Fibroblast of lung (primary cell): ENCODE data around the gene ARHGEF39. TPM values are rescaled to one million over a fixed set of nuclear protein-coding genes. Genes with fewer than 3 reads are reported as not detected.

Experiments used
- DNase-seq, 2 donors: peaks; one replicate each; pipeline versions ENCODE4 v3.0.0 to v3.0.0-alpha.2; 2010; ENCODE audit warnings: low read depth in 2 of 2
- H2AFZ ChIP-seq: 2 replicates; pipeline ENCODE4 v1.5.1; 2012; ENCODE audit warnings: low read length, control low read depth, inconsistent platforms
- H3K27ac ChIP-seq: 2 replicates; pipeline ENCODE4 v1.5.1; 2011; ENCODE audit warnings: low read length, control low read depth; ENCODE audit not compliant: insufficient read depth
- H3K27me3 ChIP-seq: 2 replicates; pipeline ENCODE4 v1.5.1; 2011; ENCODE audit warnings: mild to moderate bottlenecking, low read length; ENCODE audit not compliant: control insufficient read depth, insufficient read depth
- H3K36me3 ChIP-seq: 2 replicates; pipeline ENCODE4 v1.5.1; 2011; ENCODE audit warnings: low read length; ENCODE audit not compliant: control insufficient read depth, insufficient read depth
- H3K4me1 ChIP-seq: 2 replicates; pipeline ENCODE4 v1.5.1; 2011; ENCODE audit warnings: low read length; ENCODE audit not compliant: control insufficient read depth, insufficient read depth; ENCODE audit errors: extremely low read depth
- H3K4me2 ChIP-seq: 2 replicates; pipeline ENCODE4 v1.5.1; 2011; ENCODE audit warnings: low read length, control low read depth; ENCODE audit not compliant: insufficient read depth; ENCODE audit errors: extremely low read depth
- H3K4me3 ChIP-seq, 4 experiments: fragments of 200-600 bp in 1 of 4; sonication (generic) in 1 of 4; replicated peaks in 1 of 4; 2 replicates each; pipeline ENCODE4 v1.5.1; 2011 to 2016; ENCODE audit warnings: low read length in 4 of 4, low read depth in 3 of 4, mild to moderate bottlenecking in 3 of 4, control low read depth in 2 of 4, inconsistent platforms in 1 of 4, mixed read lengths in 1 of 4; ENCODE audit not compliant: insufficient read depth in 1 of 4; ENCODE audit errors: control extremely low read depth in 1 of 4
- H3K79me2 ChIP-seq: 2 replicates; pipeline ENCODE4 v1.5.1; 2012; ENCODE audit warnings: mild to moderate bottlenecking, low read length, inconsistent platforms; ENCODE audit not compliant: control insufficient read depth, insufficient read depth
- H3K9ac ChIP-seq: 2 replicates; pipeline ENCODE4 v1.5.1; 2011; ENCODE audit warnings: mild to moderate bottlenecking, low read length, control low read depth; ENCODE audit not compliant: insufficient read depth
- H3K9me3 ChIP-seq: 2 replicates; pipeline ENCODE4 v1.5.1; 2012; ENCODE audit warnings: low read depth, low read length; ENCODE audit not compliant: control insufficient read depth, insufficient read depth
- H4K20me1 ChIP-seq: 2 replicates; pipeline ENCODE4 v1.5.1; 2011; ENCODE audit warnings: low read length; ENCODE audit not compliant: control insufficient read depth, insufficient read depth; ENCODE audit errors: extremely low read depth
- CTCF ChIP-seq, 2 donors: IDR thresholded peaks in 1 of 2; conservative IDR thresholded peaks in 1 of 2; 1 replicate in 1 of 2; 2 replicates in 1 of 2; pipeline ENCODE4 v1.5.1; 2011 to 2012; ENCODE audit warnings: low read length in 2 of 2, control low read depth in 1 of 2, inconsistent platforms in 1 of 2, low read depth in 1 of 2, mild to moderate bottlenecking in 1 of 2
- EZH2 ChIP-seq: IDR thresholded peaks from 2 replicates; pipeline ENCODE4 v1.5.1; 2012; ENCODE audit warnings: low read length, control low read depth, mild to moderate bottlenecking; ENCODE audit errors: missing control alignments
- polyA plus RNA-seq, 2 donors: library from polyadenylated mRNA; depleted of rRNA in 1 of 2; stranded (reverse) in 1 of 2; unstranded in 1 of 2; fragments of >200 nt; gene quantifications; 2 replicates each; pipeline ENCODE4 v1.2.1, GENCODE V29; 2011 to 2012; ENCODE audit warnings: missing spikeins in 1 of 2
- total RNA-seq: library from RNA; depleted of rRNA; stranded (reverse); fragments of >200 nt; gene quantifications from 2 replicates; pipeline ENCODE4 v1.2.1, GENCODE V29; 2014

The ARHGEF39 gene
- total and polyA plus RNA-seq, 2 donors (not counting 1 experiment from before 2014, with no cell fraction given) = 0.66 to 0.77 TPM

- Histone ChIP-seq H3K27ac (no peak overlapping the region), H4K20me1 (no peaks in the 10 kb centered on the region), H3K27me3 (no peaks in the 10 kb centered on the region), H3K4me1 (peaks cover 11% of the 10 kb centered on the region), H3K4me2 (peak overlapping the region; percentile 32), H3K36me3 (no peaks in the 10 kb centered on the region), H2AFZ (no peak overlapping the region), H3K9me3 (no peaks in the 10 kb centered on the region), H3K4me3 (peak overlapping the region in 1 of 4 experiments; percentile 66), H3K9ac (no peak overlapping the region), H3K79me2 (peaks cover 4% of the 10 kb centered on the region)
- no peak for TF ChIP-seq CTCF (conservative IDR thresholded peaks at IDR 0.05 in 1 of 2, IDR thresholded peaks at IDR 0.05 in 1 of 2; ENCODE audit: low read depth in 1 of 2, low read length in 2 of 2)
- no peak for TF ChIP-seq EZH2
- no peak for DNase-seq
Observed at GRCh38 chr9:35666045-35666444, 1.1 kb upstream of the ARHGEF39 start.

DNA sequence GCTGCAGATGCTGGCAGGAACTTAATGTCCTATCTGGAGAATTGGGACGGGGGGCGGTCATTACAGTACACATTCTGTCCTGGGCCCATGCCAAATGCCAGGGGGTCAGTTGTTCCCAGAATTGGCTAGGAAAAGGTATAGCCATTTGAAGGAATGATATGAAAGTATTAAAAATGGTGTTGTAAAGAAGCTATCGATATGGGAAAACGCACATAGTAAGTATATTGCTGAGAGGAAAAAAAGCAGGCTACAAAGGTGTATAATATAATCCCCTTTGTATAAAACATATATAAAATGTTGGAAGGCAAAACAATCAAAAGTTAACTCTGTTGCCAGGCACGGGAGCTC lies 450 bp upstream of the ARHGEF39 start:
- peak overlapping the region; percentile 48 to 73 (median 63) for H3K4me3 ChIP-seq
- peak overlapping the region; percentile 97 for H3K4me2 ChIP-seq
- H3K9me3 ChIP-seq = no peaks in the 10 kb centered on the region
- no peaks in the 10 kb centered on the region for H3K27me3 ChIP-seq
- peaks cover 7% of the 10 kb centered on the region for H3K79me2 ChIP-seq
- peaks cover 15% of the 10 kb centered on the region for H3K4me1 ChIP-seq
- peaks cover under 1% of the 10 kb centered on the region for H3K36me3 ChIP-seq
- peak overlapping the region; percentile 77 for H2AFZ ChIP-seq
- no peaks in the 10 kb centered on the region for H4K20me1 ChIP-seq
- H3K27ac ChIP-seq = peak overlapping the region; percentile 34
- TF ChIP-seq EZH2 (no peak), CTCF (conservative IDR thresholded peaks at IDR 0.05 in 1 of 2, IDR thresholded peaks at IDR 0.05 in 1 of 2; ENCODE audit: low read depth in 1 of 2, low read length in 2 of 2) (no peak)
- no peak for DNase-seq
- peak overlapping the region; percentile 17 for H3K9ac ChIP-seq

DNA sequence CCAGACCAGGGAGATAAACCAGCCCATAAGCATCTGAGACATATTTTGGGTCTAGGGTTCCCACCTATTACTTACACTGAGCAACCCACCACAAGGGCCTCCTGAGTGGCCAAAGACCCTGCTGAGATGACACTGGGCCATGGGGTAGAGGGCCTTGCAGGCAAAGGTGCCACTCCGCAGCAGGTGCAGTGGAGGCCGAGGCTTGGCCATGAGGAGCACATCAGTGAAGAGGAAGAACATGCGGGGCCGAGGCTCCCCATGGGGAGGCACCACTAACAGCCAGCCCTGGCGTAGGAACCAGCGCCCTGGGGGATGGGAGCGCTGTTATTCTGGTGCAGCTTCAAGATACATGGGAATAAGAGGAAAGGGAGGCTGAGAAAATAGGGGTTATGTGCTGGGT lies 2.6 kb downstream of the ARHGEF39 start:
- TF ChIP-seq CTCF (conservative IDR thresholded peaks at IDR 0.05 in 1 of 2, IDR thresholded peaks at IDR 0.05 in 1 of 2; ENCODE audit: low read depth in 1 of 2, low read length in 2 of 2) (no peak), EZH2 (no peak)
- Histone ChIP-seq H3K79me2 (peaks cover 18% of the 10 kb centered on the region), H2AFZ (no peak overlapping the region), H3K36me3 (peaks cover 2% of the 10 kb centered on the region), H3K4me1 (peaks cover 21% of the 10 kb centered on the region), H3K4me2 (no peak overlapping the region), H3K27me3 (no peaks in the 10 kb centered on the region), H4K20me1 (no peaks in the 10 kb centered on the region), H3K27ac (no peak overlapping the region), H3K9me3 (no peaks in the 10 kb centered on the region), H3K9ac (no peak overlapping the region), H3K4me3 (no peak overlapping the region)
- DNase-seq = no peak
